ENCODE data around the gene FZR1.

The FZR1 gene

DNA sequence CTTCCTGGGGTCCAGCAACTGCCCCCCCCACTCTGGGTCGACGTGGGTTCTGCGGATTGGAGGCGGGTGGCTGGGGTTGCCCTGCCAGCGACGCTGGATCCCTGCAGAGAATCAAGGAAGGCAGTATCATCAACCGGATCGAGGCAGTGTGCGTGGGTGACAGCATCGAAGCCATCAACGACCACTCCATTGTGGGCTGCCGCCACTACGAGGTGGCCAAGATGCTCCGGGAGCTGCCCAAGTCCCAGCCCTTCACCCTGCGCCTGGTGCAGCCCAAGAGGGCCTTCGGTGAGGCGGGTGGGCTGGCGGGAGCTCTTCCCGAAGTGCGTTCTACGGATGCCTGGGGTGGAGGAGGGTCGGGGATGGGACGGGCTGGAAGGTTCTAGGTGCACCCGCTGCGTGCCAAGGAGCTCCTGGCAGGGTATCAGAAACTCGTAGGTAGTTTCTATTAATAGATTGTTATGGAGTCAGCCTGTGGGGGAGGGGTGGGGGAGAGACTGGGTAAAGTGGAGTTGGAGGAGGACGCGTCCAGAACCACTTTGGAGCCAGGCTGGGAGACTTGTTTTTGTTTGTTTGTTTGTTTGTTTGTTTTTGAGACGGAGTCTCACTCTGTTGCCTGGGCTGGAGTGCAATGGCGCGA lies 80.7 kb downstream of the FZR1 start:
- no peaks in the 10 kb centered on the region for H3K36me3 Mint-ChIP-seq (ENCODE audit: low read depth)
- TF ChIP-seq, protein P1, sequence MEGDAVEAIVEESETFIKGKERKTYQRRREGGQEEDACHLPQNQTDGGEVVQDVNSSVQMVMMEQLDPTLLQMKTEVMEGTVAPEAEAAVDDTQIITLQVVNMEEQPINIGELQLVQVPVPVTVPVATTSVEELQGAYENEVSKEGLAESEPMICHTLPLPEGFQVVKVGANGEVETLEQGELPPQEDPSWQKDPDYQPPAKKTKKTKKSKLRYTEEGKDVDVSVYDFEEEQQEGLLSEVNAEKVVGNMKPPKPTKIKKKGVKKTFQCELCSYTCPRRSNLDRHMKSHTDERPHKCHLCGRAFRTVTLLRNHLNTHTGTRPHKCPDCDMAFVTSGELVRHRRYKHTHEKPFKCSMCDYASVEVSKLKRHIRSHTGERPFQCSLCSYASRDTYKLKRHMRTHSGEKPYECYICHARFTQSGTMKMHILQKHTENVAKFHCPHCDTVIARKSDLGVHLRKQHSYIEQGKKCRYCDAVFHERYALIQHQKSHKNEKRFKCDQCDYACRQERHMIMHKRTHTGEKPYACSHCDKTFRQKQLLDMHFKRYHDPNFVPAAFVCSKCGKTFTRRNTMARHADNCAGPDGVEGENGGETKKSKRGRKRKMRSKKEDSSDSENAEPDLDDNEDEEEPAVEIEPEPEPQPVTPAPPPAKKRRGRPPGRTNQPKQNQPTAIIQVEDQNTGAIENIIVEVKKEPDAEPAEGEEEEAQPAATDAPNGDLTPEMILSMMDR (IDR thresholded peaks at IDR 0.05; ENCODE audit: unreplicated experiment in 3 of 3): no peak
- H3K9me3 Mint-ChIP-seq: peaks cover 4% of the 10 kb centered on the region
- H3K27me3 Mint-ChIP-seq (ENCODE audit: low read depth): peaks cover 69% of the 10 kb centered on the region
- H3K4me1 Mint-ChIP-seq: no peaks in the 10 kb centered on the region
- no peak overlapping the region for H3K27ac Mint-ChIP-seq
- no peak overlapping the region for H3K4me3 Mint-ChIP-seq
